Left ventricle myocardium superior (tissue), 1 donor: ENCODE data around the gene RNF5. TPM values are rescaled to one million over a fixed set of nuclear protein-coding genes. Genes with fewer than 3 reads are reported as not detected.
"Not testable (repeated sequence)": the region's sequence is repeated elsewhere in the genome, so short reads cannot be mapped to it uniquely, and the experiment has no call there.

ENCODE experiments used
- ATAC-seq: fragments of 200-7000 bp; cut with Tn5 transposase; one replicate; pipeline ENCODE4 v1.9.1; 2020; ENCODE audit warnings: mild to moderate bottlenecking, moderate library complexity
- DNase-seq: peaks from one replicate; pipeline ENCODE4 v3.0.0-alpha.2; 2020
- intact Hi-C: fragments of 100-400 bp; cut with micrococcal nuclease; formaldehyde crosslinking; loops from one replicate; pipeline ENCODE4 v1.11.0; 2022
- total RNA-seq: library from RNA; stranded (reverse); fragmentation: NEBNext Ultra II Directional; extraction: Animal tissue kit (Norgen Biotek cat#: 25700); gene quantifications from one replicate; pipeline ENCODE4 v1.2.1, GENCODE V29; 2021
- donor health status: DM: no; HTN: yes; CAD: no; lungs with severe emphysema.

RNF5 gene
- total RNA-seq, 1 donor from 2014 or later, result 94.1 TPM

DNA sequence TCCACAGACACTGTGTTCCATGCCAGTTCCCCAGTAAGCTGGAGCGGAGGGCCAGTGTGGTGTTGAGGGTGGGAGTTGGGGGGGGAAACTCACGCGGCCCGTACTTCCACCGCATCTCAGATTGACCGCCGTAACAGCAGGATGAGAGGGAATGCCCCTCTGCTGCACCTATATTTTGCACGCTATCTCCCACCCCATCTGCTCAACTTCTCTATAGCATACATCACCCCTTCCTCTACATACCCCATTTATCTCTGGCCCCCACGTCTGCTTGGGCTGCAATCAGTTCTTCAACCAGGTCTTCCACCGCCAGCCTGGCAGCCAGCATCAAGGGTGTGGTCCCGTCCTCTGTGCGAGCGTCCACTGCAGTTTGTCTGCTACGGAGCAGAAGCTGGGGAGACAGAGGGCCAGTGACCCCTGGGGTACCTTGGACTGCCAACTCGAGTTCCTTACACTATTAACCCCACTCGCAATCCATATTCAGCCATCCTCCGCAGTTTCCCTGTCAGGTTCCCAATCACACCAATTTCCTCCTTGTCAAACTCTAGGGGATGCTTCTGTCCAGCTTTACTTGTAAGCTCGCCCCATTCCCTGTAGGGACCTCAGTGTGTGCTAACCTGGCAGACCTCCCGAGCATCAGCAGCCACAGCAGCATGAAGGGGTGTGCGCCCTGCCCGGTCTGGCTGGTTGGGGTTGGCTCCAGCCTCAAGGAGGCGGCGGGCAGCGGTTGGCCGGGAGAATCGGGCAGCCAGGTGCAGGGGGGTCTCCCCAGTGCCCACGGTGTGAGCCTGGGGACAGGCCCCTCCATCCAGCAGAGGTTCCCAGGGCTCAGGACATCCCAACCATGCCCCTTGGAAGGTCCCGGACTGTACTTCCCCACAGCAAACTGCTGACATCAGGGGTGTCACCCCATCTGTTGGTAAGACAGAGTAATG is 18.7 kb downstream of the RNF5 start:
- ATAC-seq (no peak), DNase-seq (peak; percentile 60)
- intact Hi-C loops, result no loop called here

DNA sequence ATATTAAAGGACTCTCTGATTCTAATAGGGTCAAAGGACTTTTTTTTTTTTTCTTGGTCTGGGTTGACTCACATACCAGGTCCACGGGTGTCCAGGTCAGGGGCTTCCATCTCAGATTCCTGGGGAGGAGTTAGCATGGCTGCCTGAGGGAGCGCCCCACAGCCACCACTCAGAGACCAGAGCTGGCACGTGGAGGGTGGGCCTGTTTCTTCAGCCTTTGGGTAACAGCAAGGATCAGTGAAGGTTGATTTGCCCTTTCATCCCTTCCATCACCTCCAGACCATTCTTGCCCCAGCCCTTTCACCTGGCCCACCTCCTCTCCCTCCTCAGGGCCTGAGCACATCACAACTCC is 20.1 kb downstream of the RNF5 start:
- no peak for DNase-seq
- no peak for ATAC-seq
- intact Hi-C loops, result no loop called here

DNA sequence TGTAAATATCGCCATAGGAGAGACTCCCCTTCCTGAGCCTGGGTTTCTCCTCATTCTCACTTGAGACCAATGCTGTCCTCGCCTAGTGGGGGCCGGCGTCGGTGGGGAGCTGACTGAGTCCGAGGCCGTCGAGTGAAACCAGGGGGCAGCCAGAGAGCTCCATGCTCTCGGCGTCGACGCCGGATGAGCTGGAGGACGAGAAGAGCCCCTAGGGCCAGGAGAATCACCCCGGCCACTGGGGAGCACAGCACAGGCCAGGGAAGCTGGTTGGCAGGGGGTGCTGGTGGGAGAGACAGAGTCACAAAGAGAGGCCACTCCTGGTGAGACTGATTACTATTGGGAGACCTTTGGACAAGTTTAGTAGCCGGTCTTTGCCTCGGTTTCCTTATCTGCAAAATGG is 20.7 kb downstream of the RNF5 start:
- intact Hi-C loops, result no loop called here
- no peak for DNase-seq

DNA sequence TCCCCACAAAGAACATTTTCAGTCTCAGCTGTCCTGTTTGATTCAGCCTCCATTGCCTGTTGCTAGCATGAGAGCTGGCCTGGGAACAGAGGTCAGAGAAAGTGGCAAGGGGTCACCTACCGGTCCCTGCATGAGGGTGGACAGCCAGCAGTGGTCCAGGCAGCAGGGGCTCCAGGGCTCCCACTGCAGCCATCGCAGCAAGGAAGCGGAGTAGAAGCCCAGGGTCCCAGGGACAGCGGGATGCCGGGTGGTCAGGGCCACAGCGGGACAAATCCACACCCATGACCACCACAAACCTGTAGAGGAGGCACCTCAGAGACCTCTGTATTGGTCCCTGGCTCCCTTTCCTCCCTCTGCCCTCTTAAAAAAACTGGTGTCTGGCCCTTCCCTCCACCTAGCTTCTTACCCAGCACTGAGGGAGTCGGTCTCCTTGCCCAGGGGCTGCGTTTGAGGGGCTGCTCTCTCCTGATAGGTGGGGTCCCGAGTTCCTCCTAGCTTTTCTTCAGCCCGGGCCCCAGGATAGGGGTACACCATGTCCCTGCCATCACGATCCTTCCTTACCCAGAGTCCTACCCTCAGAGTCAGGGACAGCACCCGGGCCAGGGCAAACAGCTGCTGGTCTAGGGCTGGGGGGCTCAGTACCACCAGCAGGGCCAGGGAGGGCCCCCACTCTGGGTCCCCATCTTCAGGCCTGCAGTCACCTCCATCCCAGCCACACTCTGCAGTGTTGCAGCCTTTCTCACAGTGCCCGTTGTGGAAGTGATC is 22.7 kb downstream of the RNF5 start:
- DNase-seq (no peak), ATAC-seq (no peak)
- intact Hi-C loops, result no loop called here

More for the DNA sequence above, 20.7 kb downstream of the RNF5 start:
- ATAC-seq, result no peak

GRCh38 chr6:32202186-32202585 is 24.0 kb downstream of the RNF5 start:
- ATAC-seq (no peak), DNase-seq (no peak)
- intact Hi-C loops, result no loop called here

- intact Hi-C loops, result no loop called here
- no peak for DNase-seq
- no peak for ATAC-seq
Observed at GRCh38 chr6:32203426-32204267, 25.4 kb downstream of the RNF5 start.

- no peak for ATAC-seq
- intact Hi-C loops, result no loop called here
- DNase-seq, result no peak
Observed at GRCh38 chr6:32204268-32204715, 26.1 kb downstream of the RNF5 start.

DNA sequence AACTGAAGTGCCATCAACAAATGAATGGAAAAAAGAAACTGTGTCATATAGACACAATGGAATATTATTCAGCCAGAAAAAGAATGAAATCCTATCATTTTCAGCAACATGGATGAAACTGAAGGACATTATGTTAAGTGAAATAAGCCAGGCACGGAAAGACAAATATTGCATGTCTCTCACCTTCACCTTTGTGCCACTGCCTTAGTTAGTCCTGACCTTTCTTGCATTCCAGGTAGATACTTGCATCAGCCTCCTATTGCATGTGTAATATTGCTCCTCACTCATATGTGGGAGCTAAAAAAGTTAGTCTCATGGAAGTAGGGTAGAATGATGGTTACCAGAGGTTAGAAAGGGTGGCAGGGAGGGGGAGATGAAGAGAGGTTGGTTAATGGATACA is 30.8 kb downstream of the RNF5 start:
- intact Hi-C loops, result no loop called here
- DNase-seq, result no peak
- no peak for ATAC-seq

DNA sequence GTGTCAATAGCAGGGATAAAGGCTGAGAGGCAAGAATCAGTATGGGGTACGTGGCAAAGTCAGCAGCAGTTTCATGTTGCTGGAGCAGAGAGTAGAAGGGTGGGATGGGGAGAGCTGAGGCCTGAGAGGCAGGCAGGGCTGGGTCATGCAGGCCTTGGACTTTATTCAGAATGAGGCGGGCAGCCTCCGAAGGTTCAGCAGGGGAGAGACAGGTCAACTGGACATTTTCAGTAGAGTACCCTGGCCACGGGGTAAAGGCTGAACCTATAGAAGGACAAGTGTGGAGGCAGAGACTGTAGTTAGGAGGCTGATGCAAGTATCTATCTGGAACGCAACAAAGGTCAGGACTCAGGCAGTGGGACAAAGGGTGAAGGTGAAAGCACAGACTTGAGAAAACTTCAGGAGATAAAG is 32.0 kb downstream of the RNF5 start:
- intact Hi-C loops, result no loop called here
- ATAC-seq (no peak), DNase-seq (no peak)

GRCh38 chr6:32211432-32211831 is 33.2 kb downstream of the RNF5 start:
- intact Hi-C loops, ATAC-seq, DNase-seq: not testable (repeated sequence)

- ATAC-seq, result no peak
- intact Hi-C loops, result no loop called here
- no peak for DNase-seq
Observed at GRCh38 chr6:32212076-32212760, 34.0 kb downstream of the RNF5 start.

DNA sequence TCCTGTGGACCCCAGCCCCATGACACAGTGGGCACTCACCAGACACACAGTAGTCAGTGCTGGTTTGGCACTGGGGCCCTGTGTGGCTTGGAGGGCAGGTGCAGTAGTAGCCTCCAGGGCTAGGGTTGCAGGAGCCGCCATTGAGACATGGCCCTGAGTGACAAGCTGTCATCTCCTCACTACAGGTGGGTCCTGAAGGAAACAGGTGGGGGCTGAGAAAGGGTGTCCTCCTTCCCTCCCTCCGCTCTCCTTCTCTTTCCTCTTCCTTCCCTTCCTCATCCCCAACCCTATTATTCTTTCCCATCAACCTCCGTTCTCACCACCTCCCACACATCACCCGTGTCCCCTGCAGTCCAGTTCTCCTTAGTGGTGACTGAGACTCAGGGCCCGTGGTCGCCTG is 35.4 kb downstream of the RNF5 start:
- intact Hi-C loops, result no loop called here
- DNase-seq (no peak), ATAC-seq (no peak)

DNA sequence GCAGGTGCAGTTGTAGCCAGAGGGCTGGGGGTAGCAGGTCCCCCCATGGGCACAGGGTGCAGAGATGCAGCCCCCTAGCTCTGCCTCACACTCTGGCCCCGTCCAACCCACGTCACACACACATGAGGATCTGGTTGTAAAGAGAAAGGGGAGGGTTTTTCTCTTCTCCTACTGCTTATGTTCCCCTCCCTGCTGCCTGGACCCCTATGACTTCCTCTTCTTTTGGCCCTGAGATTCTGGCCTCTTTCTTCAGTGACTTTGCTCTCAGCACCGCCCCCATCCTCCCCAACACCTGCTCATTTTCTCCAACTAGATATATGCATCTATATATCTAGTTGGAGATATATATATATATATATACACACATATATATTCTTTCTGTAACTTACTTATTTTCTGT is 35.9 kb downstream of the RNF5 start:
- DNase-seq, result no peak
- intact Hi-C loops, result no loop called here
- no peak for ATAC-seq

GRCh38 chr6:32215617-32216016 is 37.4 kb downstream of the RNF5 start:
- intact Hi-C loops, result no loop called here
- ATAC-seq (no peak), DNase-seq (no peak)

DNA sequence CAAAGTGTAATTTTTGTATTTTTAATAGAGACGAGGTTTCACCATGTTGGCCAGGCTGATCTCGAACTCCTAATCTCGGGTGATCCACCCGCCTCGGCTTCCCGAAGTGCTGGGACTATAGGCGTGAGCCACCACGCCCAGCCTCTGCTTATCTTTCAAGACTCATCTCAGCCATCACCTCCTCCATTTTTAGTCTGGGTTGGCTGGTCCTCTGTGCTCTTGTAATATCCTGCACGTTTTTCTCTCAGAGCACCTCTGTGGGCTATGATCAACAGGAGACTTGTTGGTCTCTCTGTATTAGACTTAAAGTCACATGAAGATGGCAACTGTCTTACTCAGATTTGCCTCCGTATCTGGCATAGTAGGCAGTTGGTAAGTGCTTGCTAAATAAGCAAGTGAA is 38.1 kb downstream of the RNF5 start:
- DNase-seq (no peak), ATAC-seq (no peak)
- intact Hi-C loops, result no loop called here

DNA sequence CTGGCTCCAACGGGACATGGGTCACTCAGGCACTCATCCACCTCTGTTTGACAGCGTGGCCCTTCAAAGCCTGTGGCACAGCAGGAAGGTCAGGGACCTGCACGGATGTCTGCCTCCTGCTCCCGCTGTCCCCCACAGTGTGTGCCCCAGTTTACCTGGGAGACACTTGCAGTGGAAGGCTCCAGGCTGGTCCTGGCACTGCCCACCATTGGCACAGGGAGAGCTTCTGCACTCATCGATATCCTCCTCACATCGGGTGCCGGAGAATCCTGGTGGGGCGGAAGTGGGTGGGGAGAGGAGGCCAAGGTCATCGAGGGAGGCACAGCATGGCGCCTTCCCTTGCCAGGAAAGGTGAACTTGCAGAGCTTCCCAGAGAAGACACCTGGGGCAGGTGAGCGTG is 38.8 kb downstream of the RNF5 start:
- ATAC-seq (no peak), DNase-seq (no peak)
- intact Hi-C loops, result no loop called here

GRCh38 chr6:32218167-32218566 is 40.0 kb downstream of the RNF5 start:
- ATAC-seq (no peak), DNase-seq (no peak)
- intact Hi-C loops, result no loop called here

DNA sequence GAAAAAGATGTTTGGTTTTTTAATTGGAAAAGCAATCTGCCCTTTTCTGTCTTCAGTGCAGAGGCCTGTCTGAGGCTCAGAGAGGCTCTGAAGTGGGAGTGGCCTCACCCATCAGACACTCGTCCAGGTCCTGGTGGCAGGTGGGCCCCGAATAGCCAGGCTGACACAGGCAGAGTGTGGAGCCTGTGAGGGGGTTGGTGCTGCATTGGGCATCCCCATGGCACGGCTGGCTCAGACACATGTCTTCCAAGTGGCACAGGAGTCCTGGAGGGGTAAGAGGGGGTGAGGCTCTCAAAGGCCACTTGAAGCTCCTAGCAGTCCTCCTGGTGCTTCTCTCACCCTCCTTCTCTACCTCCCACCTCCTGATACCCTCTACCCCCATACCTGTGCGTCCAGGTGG is 41.8 kb downstream of the RNF5 start:
- no peak for DNase-seq
- intact Hi-C loops, result no loop called here
- ATAC-seq, result no peak
